CD14-positive monocyte (primary cell): Measurements from ENCODE around the gene MRPS6. TPM values are rescaled to one million over a fixed set of nuclear protein-coding genes. Genes with fewer than 3 reads are reported as not detected.

Source experiments
- DNase-seq, 3 donors: peaks; one replicate each; pipeline ENCODE4 v3.0.0-alpha.2; 2011 to 2022
- H2AFZ ChIP-seq: 2 replicates; pipeline ENCODE4 v1.6.0; 2012; ENCODE audit warnings: mild to moderate bottlenecking, low read depth, low read length, inconsistent platforms; ENCODE audit not compliant: insufficient read depth, poor library complexity, severe bottlenecking
- H3K27ac ChIP-seq, 2 donors: 1 replicate in 1 of 2; 2 replicates in 1 of 2; pipeline ENCODE4 v1.5.1; 2012 to 2013; ENCODE audit warnings: low read length in 2 of 2, control low read depth in 1 of 2, inconsistent platforms in 1 of 2, low read depth in 1 of 2, mild to moderate bottlenecking in 1 of 2
- H3K27me3 ChIP-seq, 2 donors: one replicate each; pipeline versions ENCODE4 v1.6.0 to v1.6.1; 2011 to 2013; ENCODE audit warnings: low read length in 2 of 2; ENCODE audit not compliant: control insufficient read depth in 2 of 2, insufficient read depth in 2 of 2
- H3K36me3 ChIP-seq, 2 donors: replicated peaks in 1 of 2; 1 replicate in 1 of 2; 2 replicates in 1 of 2; pipeline versions ENCODE4 v1.5.1 to v1.6.1; 2012 to 2013; ENCODE audit warnings: low read length in 2 of 2, control low read depth in 1 of 2, inconsistent platforms in 1 of 2, mild to moderate bottlenecking in 1 of 2; ENCODE audit not compliant: insufficient read depth in 2 of 2, control insufficient read depth in 1 of 2
- H3K4me1 ChIP-seq, 2 donors: 1 replicate in 1 of 2; 2 replicates in 1 of 2; pipeline versions ENCODE4 v1.5.1 to v1.6.1; 2012 to 2013; ENCODE audit warnings: low read length in 2 of 2, control low read depth in 1 of 2, inconsistent platforms in 1 of 2, mild to moderate bottlenecking in 1 of 2, moderate library complexity in 1 of 2; ENCODE audit not compliant: insufficient read depth in 2 of 2, control insufficient read depth in 1 of 2
- H3K4me2 ChIP-seq: replicated peaks from 2 replicates; pipeline ENCODE3; 2012; ENCODE audit warnings: low read length, moderate library complexity, mild to moderate bottlenecking; ENCODE audit not compliant: poor library complexity, severe bottlenecking; ENCODE audit errors: extremely low read depth
- H3K4me3 ChIP-seq, 3 experiments: fragments of 200-600 bp in 1 of 3; sonication (generic) in 1 of 3; replicated peaks in 1 of 3; 1 replicate in 2 of 3; 2 replicates in 1 of 3; pipeline ENCODE4 v1.5.1; 2011 to 2013; ENCODE audit warnings: low read length in 3 of 3, mild to moderate bottlenecking in 3 of 3, control low read depth in 2 of 3, low read depth in 2 of 3, inconsistent platforms in 1 of 3, moderate library complexity in 1 of 3
- H3K79me2 ChIP-seq: 2 replicates; pipeline ENCODE4 v1.6.0; 2012; ENCODE audit warnings: mild to moderate bottlenecking, control low read depth, inconsistent platforms, low read length, moderate library complexity; ENCODE audit not compliant: insufficient read depth
- H3K9ac ChIP-seq: 2 replicates; pipeline ENCODE4 v1.6.0; 2017; ENCODE audit warnings: low read length, mild to moderate bottlenecking; ENCODE audit not compliant: insufficient read depth, poor library complexity, severe bottlenecking
- H3K9me3 ChIP-seq, 2 donors: replicated peaks in 1 of 2; 1 replicate in 1 of 2; 2 replicates in 1 of 2; pipeline versions ENCODE4 v1.5.1 to v1.6.1; 2012 to 2013; ENCODE audit warnings: low read length in 2 of 2, control low read depth in 1 of 2; ENCODE audit not compliant: control insufficient read depth in 1 of 2, insufficient read depth in 1 of 2
- H4K20me1 ChIP-seq: 2 replicates; pipeline ENCODE4 v1.6.0; 2012; ENCODE audit warnings: mild to moderate bottlenecking, low read length, control low read depth, moderate library complexity; ENCODE audit not compliant: insufficient read depth
- H3K27ac Mint-ChIP-seq, 7 donors: one replicate each; pipeline ENCODE4 v1.8.0; 2020; ENCODE audit warnings: mild to moderate bottlenecking in 7 of 7, mixed read lengths in 7 of 7, moderate library complexity in 6 of 7, inconsistent platforms in 2 of 7
- H3K27me3 Mint-ChIP-seq, 3 donors: one replicate each; pipeline ENCODE4 v1.8.0; 2021 to 2022; ENCODE audit warnings: low read depth in 3 of 3, mild to moderate bottlenecking in 3 of 3, mixed read lengths in 3 of 3, moderate library complexity in 3 of 3, inconsistent platforms in 1 of 3
- H3K36me3 Mint-ChIP-seq, 2 donors: one replicate each; pipeline ENCODE4 v1.8.0; 2020; ENCODE audit warnings: mixed read lengths in 2 of 2, inconsistent platforms in 1 of 2, mild to moderate bottlenecking in 1 of 2
- H3K4me1 Mint-ChIP-seq: one replicate; pipeline ENCODE4 v1.8.0; 2020; ENCODE audit warnings: mild to moderate bottlenecking, mixed read lengths
- H3K4me3 Mint-ChIP-seq, 2 donors: one replicate each; pipeline ENCODE4 v1.8.0; 2020; ENCODE audit warnings: mild to moderate bottlenecking in 2 of 2, mixed read lengths in 2 of 2, moderate library complexity in 1 of 2
- H3K9me3 Mint-ChIP-seq, 7 donors: one replicate each; pipeline ENCODE4 v1.8.0; 2020 to 2022; ENCODE audit warnings: mixed read lengths in 7 of 7, mild to moderate bottlenecking in 6 of 7, moderate library complexity in 6 of 7, inconsistent platforms in 2 of 7
- CTCF ChIP-seq: fragments of 200-600 bp; IDR thresholded peaks from one replicate; pipeline ENCODE4 v1.8.0; 2022; ENCODE audit warnings: antibody characterized with exemption, mild to moderate bottlenecking
- WGBS: methylation state at CpG from one replicate; pipeline ENCODE4 v1.1.5; 2013; ENCODE audit warnings: missing lambda C conversion rate; ENCODE audit not compliant: insufficient coverage; 5-methylcytosine and 5-hydroxymethylcytosine counted together
- intact Hi-C, 2 donors: fragments of 100-400 bp; cut with micrococcal nuclease; formaldehyde crosslinking; loops; one replicate each; pipeline versions ENCODE4 v1.15.0 to v1.15.1; 2023
- polyA plus RNA-seq, 3 donors: library from polyadenylated mRNA; depleted of rRNA in 1 of 3; unstranded in 2 of 3; stranded (reverse) in 1 of 3; fragments of 300-500 nt in 2 of 3; fragments of >200 nt in 1 of 3; fragmentation: Illumina TruSeq in 2 of 3; gene quantifications; 1 replicate in 2 of 3; 2 replicates in 1 of 3; pipeline ENCODE4 v1.2.3, GENCODE V29; 2012 to 2021

The MRPS6 gene
- polyA plus RNA-seq, 3 donors, result 29.8 to 124 (median 101) TPM

GRCh38 chr21:34191876-34192275 lies 118.5 kb downstream of the MRPS6 start:
- H3K4me3 Mint-ChIP-seq, result no peak overlapping the region
- no peak for DNase-seq
- no peak overlapping the region for H3K27ac Mint-ChIP-seq
- no peak overlapping the region for H3K27ac ChIP-seq
- WGBS, result 100% methylated on average over 1 of the region's 1 CpG
- H3K4me1 Mint-ChIP-seq, result peaks cover 9% of the 10 kb centered on the region
- no peak overlapping the region for H2AFZ ChIP-seq
- no peaks in the 10 kb centered on the region for H3K27me3 ChIP-seq
- peaks cover 8 to 36% of the 10 kb centered on the region in 2 donors for H3K9me3 ChIP-seq
- H3K36me3 ChIP-seq, result no peaks in the 10 kb centered on the region
- H3K4me3 ChIP-seq, result no peak overlapping the region
- no peaks in the 10 kb centered on the region for H4K20me1 ChIP-seq
- no peaks in the 10 kb centered on the region for H3K79me2 ChIP-seq
- TF ChIP-seq CTCF, result no peak
- peaks cover 0 to 2% (median 0%) of the 10 kb centered on the region in 3 donors for H3K27me3 Mint-ChIP-seq
- no peak overlapping the region for H3K9ac ChIP-seq
- peaks cover 2 to 7% of the 10 kb centered on the region in 2 donors for H3K36me3 Mint-ChIP-seq
- peaks cover 0 to 7% of the 10 kb centered on the region in 2 donors for H3K4me1 ChIP-seq
- H3K9me3 Mint-ChIP-seq, result peaks cover 16 to 32% (median 20%) of the 10 kb centered on the region in 7 donors
- intact Hi-C loops, result no loop called here
- H3K4me2 ChIP-seq, result no peak overlapping the region

Other genes with a start within 250 kb of the MRPS6 start
- 100 to 1,000 TPM; 153 to 397 (median 393) TPM for gene ATP5PO, start 157.8 kb upstream of the MRPS6 start, polyA plus RNA-seq
- 1 to 10 TPM; 1.2 to 3.3 (median 1.6) TPM for gene SLC5A3, start within 50 bp of the MRPS6 start, polyA plus RNA-seq